Fibroblast of the aortic adventitia (primary cell): ENCODE data around the gene TMEM179B. TPM values are rescaled to one million over a fixed set of nuclear protein-coding genes. Genes with fewer than 3 reads are reported as not detected.
"Not testable (repeated sequence)": the region's sequence is repeated elsewhere in the genome, so short reads cannot be mapped to it uniquely, and the experiment has no call there.

Experiments used
- DNase-seq: peaks from one replicate; pipeline ENCODE4 v3.0.0-alpha.2; 2010; ENCODE audit warnings: low read depth
- H3K4me3 ChIP-seq: 2 replicates; pipeline ENCODE4 v1.5.1; 2011; ENCODE audit warnings: low read depth, mild to moderate bottlenecking, control low read depth, low read length, moderate library complexity
- CTCF ChIP-seq: IDR thresholded peaks from 2 replicates; pipeline ENCODE4 v1.5.1; 2011; ENCODE audit warnings: mild to moderate bottlenecking, low read length, control low read depth, inconsistent platforms; ENCODE audit not compliant: insufficient read depth
- total RNA-seq: library from RNA; depleted of rRNA; stranded (reverse); fragments of >200 nt; gene quantifications from 2 replicates; pipeline ENCODE4 v1.2.3, GENCODE V29; 2012; ENCODE audit warnings: low replicate concordance

The TMEM179B gene, protein sequence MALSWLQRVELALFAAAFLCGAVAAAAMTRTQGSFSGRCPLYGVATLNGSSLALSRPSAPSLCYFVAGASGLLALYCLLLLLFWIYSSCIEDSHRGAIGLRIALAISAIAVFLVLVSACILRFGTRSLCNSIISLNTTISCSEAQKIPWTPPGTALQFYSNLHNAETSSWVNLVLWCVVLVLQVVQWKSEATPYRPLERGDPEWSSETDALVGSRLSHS
- total RNA-seq: 39.4 and 54.7 TPM in 2 replicates

DNA sequence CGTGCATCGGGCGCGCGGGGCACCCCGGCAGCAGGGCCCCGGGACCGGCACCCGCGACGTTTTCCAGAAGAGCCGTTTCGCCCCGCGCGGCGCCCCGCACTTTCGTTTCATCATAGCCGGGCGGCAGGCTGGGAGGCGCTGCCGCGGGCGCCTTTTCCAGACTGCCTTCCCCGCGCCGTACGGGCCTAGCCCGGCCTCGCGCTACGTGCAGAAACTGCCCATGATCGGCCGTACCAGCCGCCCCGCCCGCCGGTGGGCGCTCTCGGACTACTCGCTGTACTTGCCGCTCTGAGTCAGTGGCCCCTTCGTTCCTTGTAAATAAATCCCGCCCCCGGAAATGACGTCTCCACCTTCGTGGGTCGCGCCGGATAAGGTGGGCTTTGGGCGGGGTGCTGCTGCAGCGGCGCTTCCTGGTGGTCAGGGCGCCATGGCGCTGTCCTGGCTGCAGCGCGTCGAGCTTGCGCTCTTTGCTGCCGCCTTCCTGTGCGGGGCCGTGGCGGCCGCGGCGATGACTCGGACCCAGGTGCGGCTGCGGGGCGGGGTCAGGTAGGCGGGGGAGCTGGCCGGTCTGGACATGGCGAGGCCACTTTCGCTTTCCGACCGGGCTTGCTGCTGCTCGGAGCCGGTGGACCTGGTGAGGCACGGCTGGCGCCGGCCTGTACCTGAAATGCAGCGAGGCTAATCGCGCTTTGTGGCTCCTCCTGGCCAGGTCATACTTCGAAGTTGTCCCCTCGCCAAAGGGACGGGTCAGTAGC is at the start of gene TMEM179B:
Gene TMEM179B (plus strand): TSS at position 398 of the 755 bp plus-strand sequence. CDS start 30 bp downstream, at position 428.
- peak; percentile 61 for TF ChIP-seq CTCF
- H3K4me3 ChIP-seq: peak within 1 kb of the TSS; percentile 95
- peak; percentile 97 for DNase-seq

DNA sequence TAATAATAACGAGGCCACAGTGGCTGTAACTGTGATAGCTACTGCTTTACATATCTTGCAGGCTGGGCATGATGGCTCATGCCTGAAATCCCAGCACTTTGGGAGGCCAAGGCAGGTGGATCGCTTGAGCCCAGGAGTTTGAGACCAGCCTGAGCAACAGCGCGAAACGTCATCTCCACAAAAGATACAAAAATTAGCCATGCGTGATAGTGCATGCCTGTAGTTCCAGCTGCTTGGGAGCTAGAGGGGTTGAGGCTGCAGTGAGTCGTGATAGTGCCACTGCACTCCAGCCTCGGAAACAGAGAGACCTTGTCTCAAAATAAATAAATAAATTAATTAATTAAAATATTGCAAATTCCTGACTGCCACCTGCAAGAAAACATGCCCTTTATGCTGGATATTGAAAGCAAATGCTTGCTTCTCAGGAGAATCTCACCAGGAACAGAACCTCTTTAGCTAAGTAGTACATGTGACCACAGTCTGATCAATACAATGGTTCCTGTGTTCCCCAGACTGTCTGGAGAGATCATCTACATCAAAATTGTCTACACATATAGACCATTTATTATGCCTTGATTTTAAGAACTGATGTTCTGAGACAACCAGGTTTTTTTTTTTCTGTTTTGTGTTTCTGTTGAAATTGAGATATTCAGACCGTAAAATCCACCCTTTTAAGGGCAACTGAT is 39.6 kb upstream of the TMEM179B start:
- no peak overlapping the region for H3K4me3 ChIP-seq

GRCh38 chr11:62749931-62750330 is 37.3 kb upstream of the TMEM179B start:
- H3K4me3 ChIP-seq, DNase-seq: not testable (repeated sequence)

More for the DNA sequence above, 39.6 kb upstream of the TMEM179B start:
- DNase-seq: no peak
- no peak for TF ChIP-seq CTCF

DNA sequence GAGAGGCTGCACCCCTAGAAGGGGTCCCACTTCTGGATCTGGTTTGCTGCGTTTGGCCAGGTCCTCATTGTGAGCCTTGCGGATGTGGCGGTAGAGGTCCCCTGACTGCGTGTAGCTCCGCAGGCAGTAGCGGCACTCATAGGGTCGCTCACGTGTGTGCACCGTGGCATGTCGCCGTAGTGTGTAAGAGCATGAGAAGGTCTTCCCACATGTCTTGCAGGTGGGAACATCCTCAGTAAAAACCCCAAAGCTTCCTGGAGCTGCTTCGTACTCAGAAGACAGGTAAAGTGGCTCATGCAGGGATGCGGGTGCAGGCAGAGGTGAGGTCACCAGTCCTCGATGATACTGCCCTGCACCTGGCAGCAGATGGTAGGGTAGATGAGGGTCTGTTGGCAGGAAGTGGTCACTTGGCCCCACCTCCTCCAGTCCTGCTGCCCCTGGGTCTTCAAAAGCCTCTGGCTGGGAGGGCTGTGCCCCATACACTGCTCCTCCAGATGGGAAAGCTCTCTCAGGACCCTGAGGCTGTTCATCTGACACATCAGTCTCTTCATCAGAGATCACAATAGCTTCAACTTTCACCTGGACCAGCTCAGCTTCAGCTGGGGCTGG is 34.9 kb upstream of the TMEM179B start:
- TF ChIP-seq CTCF: no peak
- H3K4me3 ChIP-seq: no peak overlapping the region
- no peak for DNase-seq

DNA sequence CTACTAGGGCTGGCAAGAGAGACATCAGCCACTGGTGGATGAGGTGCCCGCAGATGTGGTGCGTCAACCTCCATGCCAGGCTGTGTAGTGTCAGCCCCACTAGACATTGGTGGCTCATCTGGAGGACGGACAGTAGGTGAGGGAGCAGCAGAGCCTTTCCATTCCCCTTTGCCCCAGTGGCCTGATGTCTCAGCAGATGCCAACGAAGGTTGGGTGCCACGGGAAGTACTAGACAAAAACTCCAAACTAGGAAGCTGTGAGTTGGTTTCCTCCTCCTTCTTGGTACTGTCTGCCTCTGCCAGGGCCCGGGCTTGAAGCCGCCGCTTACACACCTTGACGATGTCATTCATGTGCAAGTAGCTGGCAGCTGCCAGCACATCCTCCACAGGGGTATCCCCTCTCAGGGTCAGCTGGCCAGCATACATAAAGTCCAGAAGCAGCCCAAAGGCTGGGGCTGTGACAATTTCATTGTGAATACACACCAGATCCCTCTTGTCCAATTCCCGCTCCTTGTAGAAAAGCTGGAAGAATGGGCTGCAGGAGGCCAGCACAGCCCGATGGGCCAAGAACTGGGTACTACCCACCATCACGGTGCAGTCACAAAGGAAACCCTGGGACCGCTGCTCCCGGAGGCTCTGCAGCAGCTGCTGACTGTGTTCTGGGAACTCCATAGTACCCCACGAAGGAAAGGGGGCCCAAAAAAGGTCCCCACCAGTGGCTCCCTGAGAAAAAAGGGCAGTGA is 34.0 kb upstream of the TMEM179B start:
- H3K4me3 ChIP-seq: peak overlapping the region; percentile 98
- DNase-seq: no peak
- no peak for TF ChIP-seq CTCF

GRCh38 chr11:62753736-62754603 is 33.2 kb upstream of the TMEM179B start, which contains the start of gene ZBTB3:
Gene ZBTB3 (minus strand): TSS chr11:62754160. CDS start chr11:62753664, 496 bp downstream.
- no peak for TF ChIP-seq CTCF
- peak within 1 kb of the TSS; percentile 98 for H3K4me3 ChIP-seq
- peak; percentile 99 for DNase-seq
